ENCODE results near the gene TMEM185A.

DNA sequence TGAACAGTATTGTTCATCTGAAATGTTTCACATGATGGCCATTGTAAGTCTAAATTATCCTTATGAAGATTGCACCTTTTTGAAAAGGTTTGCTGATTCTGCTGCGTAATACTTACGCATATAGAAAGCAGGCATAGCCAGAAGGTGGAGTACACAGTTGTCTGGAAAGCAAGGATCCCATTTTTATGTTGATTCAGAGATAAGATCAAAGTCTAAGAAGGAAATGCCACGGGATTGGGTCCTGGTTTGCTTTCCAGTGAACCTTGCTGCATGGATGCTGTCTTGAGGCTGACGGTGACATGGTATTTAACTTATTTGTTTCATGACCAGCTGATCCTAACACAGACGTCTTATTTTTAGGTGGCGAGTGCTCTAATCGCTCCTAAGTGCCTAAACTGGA lies 59.8 kb downstream of the TMEM185A start:
- TF ChIP-seq POLR2A (IDR thresholded peaks at IDR 0.05) (no peak), CTCF (IDR thresholded peaks at IDR 0.05) (no peak)

All from esophagus squamous epithelium (tissue), 4 donors.